ENCODE results near the gene P2RY11. TPM values are rescaled to one million over a fixed set of nuclear protein-coding genes. Genes with fewer than 3 reads are reported as not detected.
A peak's percentile ranks its signal among the peaks of the same experiment; 100 is the strongest.

The P2RY11 gene
- total RNA-seq, 1 experiment from 2014 or later = 0.96 TPM

DNA sequence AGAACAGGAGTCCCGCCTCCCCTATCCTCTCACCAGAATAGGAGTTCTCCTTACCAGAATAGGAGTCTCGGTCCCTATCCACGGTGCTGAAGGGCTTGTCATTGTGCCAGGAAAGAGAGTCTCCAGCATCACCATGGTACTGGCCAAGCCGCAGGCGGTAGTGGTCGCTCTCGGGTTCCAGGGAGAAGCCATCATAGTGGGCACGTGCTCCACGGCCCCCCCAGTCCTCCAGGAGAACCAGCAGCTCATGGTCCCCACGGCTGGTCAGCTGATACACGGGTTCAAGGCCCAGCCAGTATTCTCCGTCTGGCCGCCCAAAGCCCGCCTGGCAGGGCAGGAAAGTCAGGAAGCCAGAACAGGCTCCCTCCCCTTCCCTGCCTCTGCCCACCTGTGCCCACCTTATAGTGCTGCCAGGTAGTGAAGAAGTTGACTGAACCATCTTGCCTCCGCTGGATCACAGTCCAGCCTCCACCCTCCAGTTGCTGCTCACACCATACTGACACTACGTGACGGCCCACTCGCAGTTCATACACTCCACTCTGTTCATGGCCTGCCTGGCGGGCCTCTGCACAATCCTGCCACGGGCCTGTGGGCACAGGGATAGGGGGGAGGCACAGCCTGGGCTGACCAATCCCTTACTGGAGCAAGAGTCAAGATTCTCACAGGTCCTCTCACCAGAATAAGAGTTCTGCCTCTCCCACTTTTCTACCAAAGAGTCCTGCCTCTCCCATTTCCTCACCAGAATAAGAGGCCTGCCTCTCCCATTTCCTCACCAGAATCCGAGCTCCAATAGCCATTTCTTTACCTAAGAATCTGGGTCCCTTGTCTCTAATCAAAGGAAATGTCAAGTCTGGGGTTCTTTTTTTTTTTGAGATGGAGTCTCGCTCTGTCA lies 18.0 kb upstream of the P2RY11 start:
- DNase-seq (ENCODE audit: low read depth) = peak; percentile 45

DNA sequence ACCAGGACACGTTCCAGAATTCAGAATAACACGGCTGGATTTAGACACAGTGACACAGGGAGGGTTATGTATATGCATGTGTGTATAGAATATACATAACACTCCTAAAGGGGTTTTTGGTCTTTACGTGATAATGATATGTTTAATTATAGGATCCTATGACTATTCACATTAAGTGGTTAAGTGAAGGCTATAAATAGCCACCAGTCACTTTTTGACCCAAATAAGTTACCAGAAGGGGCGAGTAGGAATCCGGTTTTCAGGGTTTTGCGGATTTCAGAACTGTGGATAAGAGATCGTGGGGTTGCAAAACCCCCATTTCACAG lies 15.9 kb upstream of the P2RY11 start:
- DNase-seq (ENCODE audit: low read depth) = no peak

DNA sequence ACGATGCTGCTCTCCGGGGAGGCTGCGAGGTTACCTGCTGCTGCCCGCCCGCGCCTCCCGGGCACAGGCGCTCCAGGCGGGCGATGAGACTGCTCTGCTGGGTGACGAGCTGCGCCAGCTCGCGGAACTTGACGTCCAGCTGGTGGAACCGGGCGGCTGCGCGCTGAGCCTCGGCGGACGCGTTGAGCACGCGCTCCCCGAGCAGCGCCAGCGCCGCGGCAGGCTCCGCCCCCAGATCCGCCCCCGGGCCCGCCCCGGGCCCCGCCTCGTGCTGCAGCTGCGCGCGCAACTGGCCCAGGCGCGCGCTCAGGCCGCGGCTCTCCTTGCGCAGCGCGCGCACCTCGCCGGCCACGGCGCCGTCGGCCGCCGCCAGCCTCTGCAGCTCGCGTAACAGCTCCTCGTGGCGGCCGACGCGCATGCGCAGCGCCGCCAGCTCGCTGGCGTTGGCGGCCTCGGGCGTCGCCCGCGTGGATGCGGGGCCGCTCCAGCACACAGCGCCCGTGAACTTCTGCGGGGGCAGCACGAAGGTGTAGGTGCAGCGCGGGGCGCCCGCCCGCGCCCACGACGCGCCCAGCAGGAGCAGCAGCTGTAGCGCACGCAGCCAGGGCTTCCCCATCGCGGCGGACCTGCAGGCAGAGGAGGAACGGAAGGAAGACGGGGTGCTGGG lies 15.4 kb upstream of the P2RY11 start:
- DNase-seq (ENCODE audit: low read depth) = peak; percentile 85

DNA sequence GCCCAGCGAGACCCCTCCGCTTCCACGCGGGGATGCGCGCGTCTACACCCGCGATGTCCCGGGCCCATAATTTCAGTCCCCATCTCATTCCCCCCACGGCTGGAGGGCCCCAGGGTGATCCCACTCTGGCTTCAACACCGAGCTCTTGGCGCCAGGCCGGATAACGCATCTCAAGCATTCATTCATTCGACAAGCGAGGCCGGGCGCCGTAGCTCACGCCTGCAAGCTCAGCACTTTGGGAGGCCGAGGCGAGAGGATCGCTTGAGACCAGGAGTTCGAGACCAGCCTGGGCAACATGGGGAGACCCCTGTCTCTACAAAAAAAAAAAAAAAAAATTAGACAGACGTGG lies 14.9 kb upstream of the P2RY11 start:
- peak; percentile 39 for DNase-seq (ENCODE audit: low read depth)

DNA sequence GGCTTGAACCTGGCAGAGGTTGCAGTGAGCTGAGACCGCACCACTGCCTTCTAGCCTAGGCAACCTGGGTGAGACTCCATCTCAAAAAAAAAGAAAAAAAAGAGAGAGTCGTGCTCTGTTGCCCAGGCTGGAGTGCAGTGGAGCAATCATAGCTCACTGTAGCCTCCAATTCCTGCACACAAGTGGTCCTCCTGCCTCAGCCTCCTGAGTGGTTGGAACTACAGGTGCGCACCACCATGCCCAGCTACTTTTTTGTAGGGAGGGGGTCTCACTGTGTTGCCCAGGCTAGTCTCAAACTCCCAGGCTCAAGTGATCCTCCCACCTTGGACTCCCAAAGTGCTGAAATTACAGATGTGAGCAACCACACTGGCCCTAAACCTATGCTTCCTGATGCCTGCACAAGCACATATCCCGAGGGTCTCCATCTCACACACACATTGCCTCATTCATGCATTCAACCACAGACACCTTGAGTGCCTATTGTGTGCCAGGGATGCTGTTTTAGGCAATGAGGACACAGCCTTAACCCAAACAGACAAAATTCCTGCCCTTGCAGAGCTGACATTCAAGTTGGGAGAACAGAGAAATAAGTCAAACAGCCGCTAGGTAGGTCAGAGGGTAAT lies 11.2 kb upstream of the P2RY11 start:
- DNase-seq (ENCODE audit: low read depth) = no peak

DNA sequence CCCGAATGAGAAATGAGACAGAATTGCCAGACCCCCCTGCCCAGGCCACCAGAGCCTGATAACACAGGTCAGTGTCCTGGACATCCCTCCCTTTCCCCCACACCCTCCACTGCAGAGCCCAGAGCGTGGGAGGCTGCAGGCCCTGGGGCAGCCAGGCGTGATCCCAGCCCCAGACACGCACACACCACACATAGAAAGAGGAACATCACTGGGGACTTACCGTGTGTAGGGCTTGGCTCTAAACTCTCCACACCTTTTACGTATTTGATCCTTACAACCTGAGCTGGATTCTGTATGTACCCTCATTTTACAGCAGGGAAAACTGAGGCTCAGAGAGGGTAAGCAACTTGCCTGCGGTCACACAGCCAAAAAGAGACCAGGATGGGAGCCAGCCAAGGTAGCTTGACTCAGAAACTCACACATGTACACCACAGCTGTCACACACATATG lies 8.7 kb upstream of the P2RY11 start:
- DNase-seq (ENCODE audit: low read depth) = no peak

DNA sequence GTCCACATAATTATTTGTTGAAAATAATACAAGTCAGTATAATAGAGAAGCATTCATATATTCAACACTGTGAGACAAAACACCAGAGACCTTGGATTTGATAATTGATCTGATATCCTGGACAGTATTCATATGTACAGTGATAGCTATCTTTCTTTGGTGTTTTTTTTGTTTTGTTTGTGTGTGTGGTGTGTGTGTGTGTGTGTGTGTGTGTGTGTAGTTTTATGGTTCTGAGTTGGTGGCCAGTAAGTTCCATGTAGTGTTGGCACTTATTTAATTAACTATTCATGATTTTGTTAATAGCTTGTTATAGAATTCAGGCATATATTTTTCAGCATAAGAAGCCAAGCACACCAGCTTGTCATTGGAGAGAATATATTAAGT lies 7.4 kb upstream of the P2RY11 start:
- DNase-seq (ENCODE audit: low read depth) = no peak

DNA sequence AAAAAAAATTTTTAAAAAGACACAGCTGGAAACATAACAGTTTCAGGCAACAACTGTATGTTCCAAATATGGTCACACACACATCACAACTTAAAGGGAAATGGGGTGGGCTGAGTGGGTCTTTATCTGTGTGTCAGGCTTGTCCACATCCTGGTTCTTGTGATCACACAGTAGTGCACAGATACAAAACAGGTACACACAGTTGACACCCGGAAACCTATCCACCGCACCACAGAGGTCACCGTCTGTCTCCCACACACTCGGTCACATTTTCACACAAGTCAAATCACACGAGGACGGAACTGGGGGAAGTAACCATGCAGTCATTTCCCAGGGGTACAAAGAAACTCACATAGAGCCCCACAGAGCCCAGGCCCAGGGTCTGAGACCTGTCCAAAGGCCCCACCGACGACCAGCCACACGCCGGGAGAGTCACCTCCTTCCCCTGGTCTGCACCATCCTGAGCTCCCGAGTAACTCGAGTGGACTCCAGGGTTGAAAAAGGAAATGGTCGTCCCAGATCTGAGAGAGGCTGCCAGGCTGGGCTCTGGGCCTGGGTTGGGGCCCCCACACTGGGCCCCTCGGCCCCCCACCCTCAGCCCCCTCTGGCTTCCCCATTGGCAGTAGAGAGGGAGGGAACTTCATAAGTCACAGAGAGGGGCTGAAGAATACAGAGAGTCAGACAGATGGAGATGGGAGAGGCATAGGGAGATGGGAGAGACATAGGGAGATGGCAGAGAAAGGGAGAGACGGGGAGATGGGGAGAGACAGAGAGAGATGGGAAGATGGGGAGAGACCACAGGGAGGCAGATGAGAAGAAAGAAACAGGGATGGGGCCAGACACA lies 6.6 kb upstream of the P2RY11 start:
- no peak for DNase-seq (ENCODE audit: low read depth)

DNA sequence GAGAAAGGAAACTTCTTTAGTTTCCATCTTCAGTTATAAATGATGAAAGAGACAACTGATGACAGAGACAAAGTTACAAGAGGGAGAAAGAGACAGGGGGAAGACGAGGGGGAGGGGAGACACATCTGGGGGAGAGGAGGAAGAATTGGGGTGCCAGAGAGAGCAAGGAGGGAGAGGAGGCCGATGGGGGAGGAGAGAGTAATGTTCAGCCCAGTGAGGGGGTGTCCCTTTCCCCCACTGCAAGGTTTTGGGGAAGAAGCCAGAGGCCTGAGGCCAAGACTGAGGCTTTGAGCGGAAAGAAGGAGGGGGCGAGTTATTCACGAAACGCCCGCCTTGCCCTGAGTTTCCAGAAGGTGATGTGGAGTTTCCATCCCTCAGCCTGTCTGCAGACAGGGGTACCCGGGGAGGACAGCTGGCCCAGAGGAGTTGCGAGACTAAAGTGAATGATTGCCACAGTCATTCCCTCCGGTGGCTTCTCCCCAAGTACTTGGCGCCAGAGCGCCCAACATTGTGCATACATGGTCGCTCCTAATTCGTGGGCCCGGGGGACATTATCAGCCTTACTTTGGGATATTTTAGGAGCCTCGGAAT lies 5.9 kb upstream of the P2RY11 start:
- DNase-seq (ENCODE audit: low read depth) = no peak

DNA sequence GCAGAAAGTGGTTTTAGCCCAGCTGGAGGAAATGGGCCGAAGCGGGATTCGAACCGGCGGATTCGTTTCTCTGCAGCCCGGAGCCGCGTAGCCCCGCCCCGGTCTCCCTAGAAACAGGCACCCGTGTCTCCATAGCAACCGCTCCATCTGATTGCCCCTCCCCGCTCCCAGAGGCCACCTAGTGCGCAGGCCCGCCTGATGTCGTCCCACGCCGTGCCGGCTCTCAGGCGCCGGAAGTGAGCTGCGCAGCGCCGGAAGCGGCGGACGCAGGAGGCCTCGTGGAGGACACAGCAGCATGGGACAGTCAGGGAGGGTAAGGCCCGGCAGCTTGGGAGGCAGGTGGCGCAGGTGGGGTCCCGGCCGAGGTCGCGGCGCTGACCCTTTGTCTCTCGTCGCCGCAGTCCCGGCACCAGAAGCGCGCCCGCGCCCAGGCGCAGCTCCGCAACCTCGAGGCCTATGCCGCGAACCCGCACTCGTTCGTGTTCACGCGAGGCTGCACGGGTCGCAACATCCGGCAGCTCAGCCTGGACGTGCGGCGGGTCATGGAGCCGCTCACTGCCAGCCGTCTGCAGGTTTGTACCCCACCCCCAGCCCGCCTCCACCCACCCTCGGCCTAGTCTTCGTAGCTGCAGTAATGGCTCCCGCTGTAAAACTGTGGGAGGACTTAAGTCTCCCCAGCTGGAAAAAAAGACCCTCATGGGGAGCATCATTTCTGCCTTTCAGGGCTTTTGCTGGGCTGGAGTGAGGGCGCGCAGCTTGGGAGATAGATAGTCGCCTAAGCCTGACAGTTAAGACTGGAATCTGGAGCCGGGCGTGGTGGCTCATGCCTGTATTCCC lies 5.2 kb upstream of the P2RY11 start, which contains the start of gene PPAN:
TSS of gene PPAN (plus strand) at position 263 of the 837 bp plus-strand sequence. CDS start at position 296, 33 bp downstream.
- peak; percentile 98 for DNase-seq (ENCODE audit: low read depth)

DNA sequence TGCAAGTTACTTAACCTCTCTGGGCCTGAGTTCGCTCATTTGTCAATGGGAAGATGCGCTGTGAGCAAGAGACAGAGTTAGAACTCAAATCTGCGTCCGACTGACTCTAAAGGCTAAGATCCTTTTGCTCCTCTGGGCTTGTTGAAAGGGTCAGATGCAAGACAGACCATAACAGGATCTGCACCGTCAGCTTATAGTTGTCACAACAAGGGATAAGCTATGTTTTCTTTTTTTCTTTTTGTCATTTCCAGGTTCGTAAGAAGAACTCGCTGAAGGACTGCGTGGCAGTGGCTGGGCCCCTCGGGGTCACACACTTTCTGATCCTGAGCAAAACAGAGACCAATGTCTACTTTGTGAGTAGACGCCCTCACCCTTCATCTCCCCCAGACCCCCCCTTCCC lies 4.2 kb upstream of the P2RY11 start:
- no peak for DNase-seq (ENCODE audit: low read depth)

DNA sequence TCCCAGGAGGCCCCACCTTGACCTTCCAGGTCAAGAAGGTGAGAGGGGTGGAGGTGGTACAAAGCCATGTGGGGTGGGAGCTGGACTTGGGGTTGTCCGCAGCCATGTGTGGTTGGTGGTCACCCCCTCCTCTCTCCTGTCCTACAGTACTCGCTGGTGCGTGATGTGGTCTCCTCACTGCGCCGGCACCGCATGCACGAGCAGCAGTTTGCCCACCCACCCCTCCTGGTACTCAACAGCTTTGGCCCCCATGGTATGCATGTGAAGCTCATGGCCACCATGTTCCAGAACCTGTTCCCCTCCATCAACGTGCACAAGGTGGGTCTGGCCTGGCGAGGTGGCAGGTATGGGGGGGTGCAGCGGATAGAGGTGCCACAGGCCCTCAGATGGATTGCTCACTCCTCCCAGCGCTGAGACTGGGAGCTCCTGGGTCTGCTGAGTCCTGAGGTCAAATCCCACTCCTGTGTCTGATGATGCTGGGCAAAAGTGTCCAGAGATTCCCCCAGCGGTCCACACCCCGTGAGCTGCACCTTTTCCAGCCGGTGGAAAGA lies 3.6 kb upstream of the P2RY11 start:
- DNase-seq (ENCODE audit: low read depth) = no peak

DNA sequence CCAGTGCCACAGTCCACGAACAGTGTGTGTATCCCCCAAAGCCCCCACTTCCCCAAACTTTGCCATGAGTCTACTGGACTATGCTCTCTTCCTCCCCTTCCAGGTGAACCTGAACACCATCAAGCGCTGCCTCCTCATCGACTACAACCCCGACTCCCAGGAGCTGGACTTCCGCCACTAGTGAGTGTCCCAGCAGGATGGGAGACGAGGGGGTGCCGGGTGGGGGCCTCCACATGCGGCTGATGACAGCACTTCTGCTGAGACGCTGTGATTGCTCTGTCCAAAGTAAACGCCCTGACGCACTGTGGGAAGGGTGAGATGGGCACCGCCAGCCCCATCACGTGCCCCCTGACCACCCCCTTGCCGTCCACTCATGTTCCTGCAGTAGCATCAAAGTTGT lies 2.0 kb upstream of the P2RY11 start:
- DNase-seq (ENCODE audit: low read depth) = no peak

DNA sequence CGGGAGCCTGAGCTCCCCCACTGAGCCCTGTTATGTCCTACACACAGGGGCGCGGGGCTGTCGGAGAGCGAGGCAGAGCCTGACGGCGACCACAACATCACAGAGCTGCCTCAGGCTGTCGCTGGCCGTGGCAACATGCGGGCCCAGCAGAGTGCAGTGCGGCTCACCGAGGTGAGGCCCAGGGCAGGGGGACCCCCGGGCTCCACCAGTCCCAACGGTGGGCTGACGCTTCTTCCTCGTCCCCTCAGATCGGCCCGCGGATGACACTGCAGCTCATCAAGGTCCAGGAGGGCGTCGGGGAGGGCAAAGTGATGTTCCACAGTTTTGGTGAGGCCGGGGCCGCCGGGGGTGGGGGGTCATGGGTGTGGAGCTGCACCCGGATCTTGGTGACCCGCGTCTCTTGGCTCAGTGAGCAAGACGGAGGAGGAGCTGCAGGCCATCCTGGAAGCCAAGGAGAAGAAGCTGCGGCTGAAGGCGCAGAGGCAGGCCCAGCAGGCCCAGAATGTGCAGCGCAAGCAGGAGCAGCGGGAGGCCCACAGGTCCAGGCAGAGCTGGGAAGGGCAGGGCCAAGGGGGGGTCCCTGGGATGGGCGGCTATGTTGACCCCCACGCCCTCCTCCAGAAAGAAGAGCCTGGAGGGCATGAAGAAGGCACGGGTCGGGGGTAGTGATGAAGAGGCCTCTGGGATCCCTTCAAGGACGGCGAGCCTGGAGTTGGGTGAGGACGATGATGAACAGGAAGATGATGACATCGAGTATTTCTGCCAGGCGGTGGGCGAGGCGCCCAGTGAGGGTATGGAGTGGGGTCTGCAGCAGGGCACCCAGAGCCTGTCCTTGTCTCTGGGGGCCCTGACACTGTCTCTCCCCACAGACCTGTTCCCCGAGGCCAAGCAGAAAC lies 1.2 kb upstream of the P2RY11 start:
- DNase-seq (ENCODE audit: low read depth) = no peak

DNA sequence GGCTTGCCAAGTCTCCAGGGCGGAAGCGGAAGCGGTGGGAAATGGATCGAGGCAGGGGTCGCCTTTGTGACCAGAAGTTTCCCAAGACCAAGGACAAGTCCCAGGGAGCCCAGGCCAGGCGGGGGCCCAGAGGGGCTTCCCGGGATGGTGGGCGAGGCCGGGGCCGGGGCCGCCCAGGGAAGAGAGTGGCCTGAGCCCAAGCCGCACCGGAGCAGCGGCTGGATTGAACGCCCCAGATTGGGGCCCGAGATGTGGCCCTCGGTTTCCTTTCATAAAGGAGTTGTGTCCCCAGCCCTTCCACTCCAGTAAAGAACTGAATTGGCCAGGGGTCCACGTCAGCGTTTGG lies 548 bp upstream of the P2RY11 start:
- DNase-seq (ENCODE audit: low read depth) = no peak

DNA sequence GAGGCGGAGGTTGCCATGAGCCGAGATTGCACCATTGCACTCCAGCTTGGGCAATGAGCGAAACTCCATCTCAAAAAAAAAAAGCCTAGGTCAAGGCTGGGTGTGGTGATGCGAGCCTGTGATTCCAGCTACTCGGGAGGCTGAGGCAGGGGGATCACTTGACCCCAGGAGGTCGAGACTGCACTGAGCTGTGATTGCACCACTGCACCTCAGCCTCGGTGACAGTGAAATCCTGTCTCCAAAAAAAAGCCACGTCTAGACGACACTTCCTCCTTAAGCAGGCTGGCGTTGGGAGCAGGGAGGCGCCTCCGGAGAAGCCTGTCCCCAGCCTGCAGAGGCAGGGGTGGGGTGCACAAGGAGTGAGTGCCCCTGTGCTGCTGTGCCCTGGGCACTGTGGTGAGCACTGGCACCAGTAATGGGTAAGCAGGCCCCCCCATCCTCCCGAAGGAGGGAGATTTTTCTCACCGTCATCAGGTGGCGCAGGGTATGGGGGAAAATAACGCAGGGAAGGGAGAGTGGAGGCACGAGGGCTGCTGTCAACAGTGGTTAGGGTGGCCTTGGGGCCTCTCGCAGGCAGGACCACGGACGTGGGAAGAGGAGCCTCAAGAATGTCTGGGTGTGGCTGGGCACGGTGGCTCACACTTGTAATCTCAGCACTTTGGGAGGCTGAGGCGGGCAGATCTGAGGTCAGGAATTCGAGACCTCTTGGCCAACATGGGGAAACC lies 706 bp downstream of the P2RY11 start:
- peak; percentile 42 for DNase-seq (ENCODE audit: low read depth)

DNA sequence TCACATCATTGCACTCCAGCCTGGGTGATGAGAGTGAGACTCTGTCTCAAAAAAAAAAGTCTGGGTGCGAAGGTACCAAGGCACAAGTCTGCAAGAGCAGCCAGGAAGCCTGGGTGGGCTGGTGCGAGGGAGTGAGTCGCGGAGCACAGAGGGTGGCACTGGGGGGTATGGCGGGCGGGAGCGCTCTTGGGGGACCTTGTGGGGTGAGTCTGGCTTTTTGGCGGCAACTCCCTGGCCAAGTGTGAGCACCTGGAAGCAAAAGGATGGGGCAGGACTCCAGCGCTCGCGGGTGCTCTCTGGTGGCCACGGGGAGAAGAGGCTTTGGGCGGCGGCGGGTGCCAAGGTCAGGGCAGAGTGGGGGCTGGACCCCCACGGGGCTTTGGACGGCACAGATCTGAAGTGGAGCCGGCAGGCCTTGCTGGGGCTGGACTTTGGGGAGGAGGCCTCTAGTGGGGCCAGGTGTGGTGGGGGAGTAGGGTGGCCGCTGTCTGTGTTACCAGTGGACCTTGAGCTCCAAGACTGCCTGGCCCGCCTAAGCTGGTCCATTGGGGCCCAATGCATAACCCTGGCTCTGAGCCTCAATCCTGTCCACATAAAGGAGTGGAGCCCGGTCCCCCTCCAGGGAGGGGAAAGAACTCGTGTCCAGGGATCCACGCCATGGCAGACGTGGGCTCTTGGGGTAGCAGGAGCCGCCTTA lies 1.6 kb downstream of the P2RY11 start:
- no peak for DNase-seq (ENCODE audit: low read depth)

DNA sequence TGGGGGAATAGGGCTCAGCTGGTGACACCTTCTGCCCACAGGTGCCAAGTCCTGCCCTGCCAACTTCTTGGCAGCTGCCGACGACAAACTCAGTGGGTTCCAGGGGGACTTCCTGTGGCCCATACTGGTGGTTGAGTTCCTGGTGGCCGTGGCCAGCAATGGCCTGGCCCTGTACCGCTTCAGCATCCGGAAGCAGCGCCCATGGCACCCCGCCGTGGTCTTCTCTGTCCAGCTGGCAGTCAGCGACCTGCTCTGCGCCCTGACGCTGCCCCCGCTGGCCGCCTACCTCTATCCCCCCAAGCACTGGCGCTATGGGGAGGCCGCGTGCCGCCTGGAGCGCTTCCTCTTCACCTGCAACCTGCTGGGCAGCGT lies 2.1 kb downstream of the P2RY11 start:
- no peak for DNase-seq (ENCODE audit: low read depth)
